Loucy (cell line): ENCODE results near the gene COL6A5.

Experiments
- H2AFZ ChIP-seq: fragments of 200-600 bp; sonication (generic); 2 replicates; pipeline ENCODE4 v1.6.0; 2016; ENCODE audit warnings: antibody characterized with exemption, mild to moderate bottlenecking, low read length, moderate library complexity
- H3F3A ChIP-seq: fragments of 200-600 bp; 2 replicates; pipeline ENCODE4 v1.6.0; 2016; ENCODE audit warnings: antibody characterized with exemption, low read depth, mild to moderate bottlenecking
- H3K27me3 ChIP-seq: fragments of 200-600 bp; sonication (generic); 2 replicates; pipeline ENCODE4 v1.6.1; 2014; ENCODE audit warnings: low read length, mild to moderate bottlenecking; ENCODE audit not compliant: insufficient read depth, poor library complexity, severe bottlenecking
- H3K36me3 ChIP-seq: fragments of 200-600 bp; sonication (generic); 2 replicates; pipeline ENCODE4 v1.6.1; 2016; ENCODE audit warnings: low read length; ENCODE audit not compliant: insufficient read depth
- H3K4me1 ChIP-seq: fragments of 200-600 bp; sonication (generic); 2 replicates; pipeline ENCODE4 v1.5.1; 2014; ENCODE audit warnings: low read length, mild to moderate bottlenecking; ENCODE audit not compliant: insufficient read depth, poor library complexity, severe bottlenecking
- H3K4me2 ChIP-seq: fragments of 200-600 bp; sonication (generic); 2 replicates; pipeline ENCODE4 v1.6.0; 2014; ENCODE audit warnings: antibody characterized with exemption, low read length, low read depth, mild to moderate bottlenecking; ENCODE audit not compliant: poor library complexity, severe bottlenecking
- H3K4me3 ChIP-seq: fragments of 200-600 bp; sonication (generic); 2 replicates; pipeline ENCODE4 v1.5.1; 2014; ENCODE audit warnings: low read length, mild to moderate bottlenecking, mixed read lengths; ENCODE audit not compliant: poor library complexity, severe bottlenecking
- H3K79me2 ChIP-seq: fragments of 200-600 bp; sonication (generic); 2 replicates; pipeline ENCODE4 v1.6.1; 2014; ENCODE audit warnings: low read length; ENCODE audit not compliant: insufficient read depth
- H3K9ac ChIP-seq: fragments of 200-600 bp; sonication (generic); 2 replicates; pipeline ENCODE4 v1.6.0; 2014; ENCODE audit warnings: mild to moderate bottlenecking, low read depth, low read length, moderate library complexity; ENCODE audit not compliant: poor library complexity, severe bottlenecking
- H3K9me2 ChIP-seq: fragments of 200-600 bp; sonication (generic); replicated peaks from 2 replicates; pipeline ENCODE4 v1.6.1; 2016; ENCODE audit warnings: low read depth, low read length, mixed read lengths
- H3K9me3 ChIP-seq: fragments of 200-600 bp; sonication (generic); 2 replicates; pipeline ENCODE4 v1.6.1; 2014; ENCODE audit warnings: mild to moderate bottlenecking, antibody characterized with exemption, low read length, low read depth; ENCODE audit not compliant: insufficient read depth
- H4K20me1 ChIP-seq: fragments of 200-600 bp; sonication (generic); 2 replicates; pipeline ENCODE4 v1.6.0; 2014; ENCODE audit warnings: antibody characterized with exemption, low read length, mild to moderate bottlenecking; ENCODE audit not compliant: insufficient read depth, poor library complexity, severe bottlenecking
- CTCF ChIP-seq: fragments of 200-600 bp; sonication (generic); conservative IDR thresholded peaks from 2 replicates; pipeline ENCODE4 v1.5.1; 2014; ENCODE audit warnings: mild to moderate bottlenecking, antibody characterized with exemption, low read length
- EZH2phosphoT487 ChIP-seq: fragments of 200-600 bp; IDR thresholded peaks from 2 replicates; pipeline ENCODE4 v1.6.1; 2018; ENCODE audit warnings: antibody characterized with exemption, mild to moderate bottlenecking, moderate library complexity, borderline replicate concordance

The COL6A5 gene

GRCh38 chr3:130310109-130310508 lies 35.4 kb upstream of the COL6A5 start:
- H4K20me1 ChIP-seq, result no peaks in the 10 kb centered on the region
- no peaks in the 10 kb centered on the region for H3K79me2 ChIP-seq
- H3K9me2 ChIP-seq, result no peaks in the 10 kb centered on the region
- H2AFZ ChIP-seq, result no peak overlapping the region
- H3K4me3 ChIP-seq, result no peak overlapping the region
- no peaks in the 10 kb centered on the region for H3K36me3 ChIP-seq
- no peaks in the 10 kb centered on the region for H3F3A ChIP-seq
- no peak overlapping the region for H3K4me2 ChIP-seq
- no peaks in the 10 kb centered on the region for H3K27me3 ChIP-seq
- TF ChIP-seq CTCF (no peak), EZH2phosphoT487 (no peak)
- H3K9me3 ChIP-seq, result no peaks in the 10 kb centered on the region
- no peaks in the 10 kb centered on the region for H3K4me1 ChIP-seq
- H3K9ac ChIP-seq, result no peak overlapping the region

- no peaks in the 10 kb centered on the region for H3F3A ChIP-seq
- H3K4me3 ChIP-seq, result no peak overlapping the region
- H3K4me2 ChIP-seq, result no peak overlapping the region
- H4K20me1 ChIP-seq, result no peaks in the 10 kb centered on the region
- no peak overlapping the region for H3K9ac ChIP-seq
- H3K9me2 ChIP-seq, result no peaks in the 10 kb centered on the region
- no peaks in the 10 kb centered on the region for H3K4me1 ChIP-seq
- H3K36me3 ChIP-seq, result no peaks in the 10 kb centered on the region
- TF ChIP-seq EZH2phosphoT487 (no peak), CTCF (no peak)
- no peaks in the 10 kb centered on the region for H3K27me3 ChIP-seq
- no peaks in the 10 kb centered on the region for H3K79me2 ChIP-seq
- no peaks in the 10 kb centered on the region for H3K9me3 ChIP-seq
- no peak overlapping the region for H2AFZ ChIP-seq
Observed at GRCh38 chr3:130312374-130312773, 33.1 kb upstream of the COL6A5 start.

GRCh38 chr3:130316169-130316568 lies 29.3 kb upstream of the COL6A5 start:
- no peak for TF ChIP-seq CTCF
- TF ChIP-seq EZH2phosphoT487, result no peak
- H3K4me2 ChIP-seq, result no peak overlapping the region
- no peaks in the 10 kb centered on the region for H3K9me3 ChIP-seq
- no peaks in the 10 kb centered on the region for H3K4me1 ChIP-seq
- H2AFZ ChIP-seq, result no peak overlapping the region
- H3K9ac ChIP-seq, result no peak overlapping the region
- no peaks in the 10 kb centered on the region for H4K20me1 ChIP-seq
- no peaks in the 10 kb centered on the region for H3K27me3 ChIP-seq
- H3K9me2 ChIP-seq, result no peaks in the 10 kb centered on the region
- H3K4me3 ChIP-seq, result no peak overlapping the region
- H3F3A ChIP-seq, result no peaks in the 10 kb centered on the region
- no peaks in the 10 kb centered on the region for H3K79me2 ChIP-seq
- H3K36me3 ChIP-seq, result no peaks in the 10 kb centered on the region
